Measurements from ENCODE around the gene ADAMTSL1. TPM values are rescaled to one million over a fixed set of nuclear protein-coding genes. Genes with fewer than 3 reads are reported as not detected.

Gene ADAMTSL1
- polyA plus RNA-seq, 1 donor: 10.6 TPM

GRCh38 chr9:18700714-18701113 lies 226.8 kb downstream of the ADAMTSL1 start:
- no peak for DNase-seq (ENCODE audit: low read depth)

- no peak for DNase-seq (ENCODE audit: low read depth)
Observed at GRCh38 chr9:18703151-18703900, 229.4 kb downstream of the ADAMTSL1 start.

GRCh38 chr9:18703901-18704379 lies 230.0 kb downstream of the ADAMTSL1 start:
- no peak for DNase-seq (ENCODE audit: low read depth)

- DNase-seq (ENCODE audit: low read depth): no peak
Observed at GRCh38 chr9:18705796-18706392, 231.9 kb downstream of the ADAMTSL1 start.

- no peak for DNase-seq (ENCODE audit: low read depth)
Observed at GRCh38 chr9:18706648-18707047, 232.7 kb downstream of the ADAMTSL1 start.

- no peak for DNase-seq (ENCODE audit: low read depth)
Observed at GRCh38 chr9:18707061-18707461, 233.1 kb downstream of the ADAMTSL1 start.

GRCh38 chr9:18707489-18708205 lies 233.7 kb downstream of the ADAMTSL1 start:
- DNase-seq (ENCODE audit: low read depth): no peak

GRCh38 chr9:18708429-18708828 lies 234.5 kb downstream of the ADAMTSL1 start:
- no peak for DNase-seq (ENCODE audit: low read depth)

GRCh38 chr9:18710065-18710464 lies 236.1 kb downstream of the ADAMTSL1 start:
- no peak for DNase-seq (ENCODE audit: low read depth)

- DNase-seq (ENCODE audit: low read depth): no peak
Observed at GRCh38 chr9:18717759-18718158, 243.8 kb downstream of the ADAMTSL1 start.

- DNase-seq (ENCODE audit: low read depth): no peak
Observed at GRCh38 chr9:18718393-18718792, 244.4 kb downstream of the ADAMTSL1 start.

GRCh38 chr9:18718932-18719331 lies 245.0 kb downstream of the ADAMTSL1 start:
- DNase-seq (ENCODE audit: low read depth): no peak

- DNase-seq (ENCODE audit: low read depth): no peak
Observed at GRCh38 chr9:18720691-18721090, 246.7 kb downstream of the ADAMTSL1 start.

GRCh38 chr9:18721267-18721994 lies 247.5 kb downstream of the ADAMTSL1 start:
- no peak for DNase-seq (ENCODE audit: low read depth)

GRCh38 chr9:18721995-18722310 lies 248.0 kb downstream of the ADAMTSL1 start:
- DNase-seq (ENCODE audit: low read depth): no peak

GRCh38 chr9:18722882-18723281 lies 248.9 kb downstream of the ADAMTSL1 start:
- no peak for DNase-seq (ENCODE audit: low read depth)

GRCh38 chr9:18723366-18723765 lies 249.4 kb downstream of the ADAMTSL1 start:
- no peak for DNase-seq (ENCODE audit: low read depth)

GRCh38 chr9:18726546-18726945 lies 252.6 kb downstream of the ADAMTSL1 start:
- DNase-seq (ENCODE audit: low read depth): no peak

GRCh38 chr9:18727904-18728303 lies 254.0 kb downstream of the ADAMTSL1 start:
- no peak for DNase-seq (ENCODE audit: low read depth)

GRCh38 chr9:18728642-18729041 lies 254.7 kb downstream of the ADAMTSL1 start:
- DNase-seq (ENCODE audit: low read depth): no peak

- no peak for DNase-seq (ENCODE audit: low read depth)
Observed at GRCh38 chr9:18730241-18730640, 256.3 kb downstream of the ADAMTSL1 start.

- no peak for DNase-seq (ENCODE audit: low read depth)
Observed at GRCh38 chr9:18739127-18739526, 265.2 kb downstream of the ADAMTSL1 start.
